ENCODE measurements around the gene CES4A.
A peak's percentile ranks its signal among the peaks of the same experiment; 100 is the strongest.
"Not testable (repeated sequence)": the region's sequence is repeated elsewhere in the genome, so short reads cannot be mapped to it uniquely, and the experiment has no call there.

The CES4A gene

DNA sequence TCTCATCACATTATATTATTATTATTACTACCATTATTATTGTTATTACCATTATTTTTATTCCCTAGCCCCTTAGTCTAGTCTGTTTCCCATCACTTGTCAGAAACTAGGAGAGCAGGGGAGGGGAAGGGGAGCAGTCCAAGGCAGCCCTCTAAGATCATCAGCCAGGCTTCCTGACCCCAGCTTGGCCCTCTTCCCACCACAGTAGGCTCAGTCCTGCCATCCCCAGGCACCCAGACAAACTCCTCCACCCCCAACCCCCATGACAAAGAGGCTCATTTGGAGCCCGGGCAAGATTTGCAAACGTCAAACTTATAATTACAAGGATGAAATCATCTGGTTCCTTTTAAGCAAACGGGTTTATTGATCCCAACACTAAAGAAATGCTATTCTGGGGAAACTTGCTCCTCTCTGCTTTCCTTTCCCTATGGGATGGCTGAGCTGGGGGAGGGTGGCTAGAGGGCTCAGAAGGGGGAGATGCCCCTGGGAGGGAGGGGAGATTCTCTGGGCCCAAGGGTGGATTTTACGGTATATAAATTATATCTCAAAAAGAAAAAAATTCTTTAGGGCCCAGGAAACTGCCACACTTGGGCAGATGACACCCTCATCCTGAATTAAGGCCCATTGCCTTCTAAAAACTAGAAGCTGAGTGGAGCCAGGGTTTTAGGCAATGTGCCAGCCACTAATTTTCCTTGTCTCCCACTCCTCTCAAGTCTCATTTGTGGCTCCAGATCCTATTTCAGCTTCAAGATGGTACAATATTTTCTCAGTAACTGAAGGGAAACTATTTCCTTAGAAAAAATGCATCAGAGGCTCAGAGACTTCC, 36.2 kb downstream of the CES4A start:
- DNase-seq: no peak

- DNase-seq: no peak
Observed at GRCh38 chr16:67025210-67025550, 36.8 kb downstream of the CES4A start.

DNA sequence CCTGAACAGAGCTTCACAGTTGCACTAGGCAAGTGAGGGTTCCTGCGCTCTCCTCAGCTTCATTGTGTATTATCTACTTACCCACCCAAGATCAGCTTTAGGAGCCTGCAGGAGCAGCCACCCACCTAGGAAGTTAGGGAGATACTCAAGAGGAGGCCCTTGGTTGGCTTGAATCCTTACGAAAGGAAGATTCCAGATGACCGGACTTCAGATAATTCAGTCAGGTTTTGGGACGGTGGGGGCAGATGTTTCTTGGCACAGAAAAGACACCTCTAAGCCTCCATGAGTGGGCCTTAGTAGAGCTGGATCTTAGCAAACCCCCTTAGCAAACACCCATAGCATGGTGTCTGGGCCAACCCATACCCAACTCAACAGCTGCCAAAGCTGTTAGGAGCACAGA, 38.2 kb downstream of the CES4A start:
- no peak for DNase-seq

- no peak for DNase-seq
Observed at GRCh38 chr16:67027046-67027445, 38.7 kb downstream of the CES4A start.

GRCh38 chr16:67028167-67028695, 39.8 kb downstream of the CES4A start:
- DNase-seq: no peak

- DNase-seq: peak; percentile 91
Observed at GRCh38 chr16:67028696-67029253, 40.4 kb downstream of the CES4A start, which contains the start of gene CBFB. CBFB (plus strand) TSS chr16:67029149; CDS start chr16:67029408, 259 bp downstream.

DNA sequence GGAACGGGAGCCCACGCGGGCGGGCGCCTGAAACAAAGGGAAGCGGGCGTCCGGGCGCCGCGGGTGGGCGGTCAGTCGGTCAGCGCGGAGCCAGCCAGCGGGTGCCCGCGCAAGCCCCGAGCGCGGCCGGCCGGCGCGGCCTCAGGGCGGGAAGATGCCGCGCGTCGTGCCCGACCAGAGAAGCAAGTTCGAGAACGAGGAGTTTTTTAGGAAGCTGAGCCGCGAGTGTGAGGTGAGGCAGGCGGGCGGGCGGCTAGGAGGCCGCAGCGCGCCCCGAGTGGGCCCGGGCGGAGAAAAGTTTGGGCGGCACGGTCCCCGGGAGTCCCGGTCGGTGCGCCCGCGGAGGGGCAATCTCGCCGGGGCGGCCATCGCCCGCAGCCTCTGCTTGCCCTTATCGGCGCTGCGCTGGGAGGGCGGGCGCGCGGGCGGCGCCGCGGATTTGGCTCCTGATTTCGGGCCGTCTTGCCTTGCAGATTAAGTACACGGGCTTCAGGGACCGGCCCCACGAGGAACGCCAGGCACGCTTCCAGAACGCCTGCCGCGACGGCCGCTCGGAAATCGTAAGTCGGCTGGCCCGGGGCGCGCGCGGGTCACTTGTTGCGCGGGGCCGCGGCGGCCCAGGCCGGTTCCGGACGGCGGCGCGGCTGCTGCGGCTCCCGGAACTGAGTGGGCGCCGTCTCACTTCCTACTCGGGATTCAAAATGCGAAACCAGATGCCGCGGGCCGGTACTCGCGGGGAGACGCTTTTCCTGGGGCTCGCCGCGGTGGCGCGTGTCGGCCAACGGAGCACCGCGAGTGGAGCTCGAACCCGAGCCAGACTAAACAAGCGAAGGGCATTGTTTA, 41.1 kb downstream of the CES4A start:
- peak; percentile 51 for DNase-seq

- peak; percentile 26 for DNase-seq
Observed at GRCh38 chr16:67030221-67030962, 42.0 kb downstream of the CES4A start.

DNA sequence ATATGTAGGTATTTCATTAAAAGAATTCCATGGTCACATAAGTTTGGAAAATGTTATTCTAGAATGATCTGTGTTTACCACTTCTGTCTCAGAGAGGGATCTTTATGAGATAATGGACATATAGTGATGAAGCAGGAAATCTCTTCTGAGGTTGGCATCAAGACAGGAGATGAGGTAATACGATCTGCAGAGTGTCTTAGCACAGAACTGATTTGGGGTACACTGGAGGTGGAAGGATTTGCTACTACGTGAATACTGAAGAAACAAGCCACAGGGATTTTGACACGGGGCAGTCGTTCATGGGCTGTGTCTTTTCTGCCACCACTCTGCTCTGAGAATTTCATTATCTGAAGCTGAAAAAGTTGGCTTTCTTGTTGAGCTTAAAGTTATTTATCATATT, 46.1 kb downstream of the CES4A start:
- no peak for DNase-seq

DNA sequence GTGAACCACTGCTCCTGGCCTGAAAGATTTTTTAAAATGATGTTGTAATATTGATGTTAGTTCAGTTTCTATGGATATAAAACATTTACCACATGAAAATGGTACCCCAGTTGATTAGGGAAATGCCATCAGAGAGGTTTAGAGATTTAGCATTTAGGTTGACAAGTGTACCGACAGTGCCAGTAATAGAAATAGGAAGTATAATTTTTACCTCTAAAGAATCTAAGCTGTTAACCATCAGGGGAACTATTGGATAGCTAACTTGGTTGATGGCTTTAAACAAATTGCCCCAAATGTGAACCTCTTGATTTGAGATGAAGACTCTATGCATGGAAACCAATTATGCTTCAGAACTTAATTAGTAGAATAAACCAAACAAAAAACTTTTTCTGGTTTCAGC, 47.0 kb downstream of the CES4A start:
- no peak for DNase-seq

GRCh38 chr16:67036323-67036741, 47.9 kb downstream of the CES4A start:
- DNase-seq: peak; percentile 92

- no peak for DNase-seq
Observed at GRCh38 chr16:67039260-67040020, 51.1 kb downstream of the CES4A start.

- DNase-seq: no peak
Observed at GRCh38 chr16:67040166-67040565, 51.8 kb downstream of the CES4A start.

DNA sequence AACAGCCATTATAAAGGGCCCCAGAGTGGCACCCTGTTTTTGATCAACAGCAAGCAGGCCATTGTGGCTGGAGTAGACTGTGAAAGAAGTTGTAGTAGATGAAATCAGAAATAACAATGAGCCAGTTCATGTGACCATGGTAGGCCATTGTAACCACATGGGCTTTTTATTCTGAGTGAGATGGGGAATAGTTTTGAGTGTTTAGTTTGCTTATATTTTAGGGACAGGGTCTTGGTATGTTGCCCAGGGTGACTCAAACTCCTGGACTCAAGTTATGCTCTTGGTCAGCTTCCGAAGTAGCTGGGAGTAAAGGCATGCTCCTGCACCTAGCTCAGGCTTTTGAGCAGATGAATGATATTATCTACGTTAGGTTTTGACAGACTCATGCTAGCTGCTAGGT, 52.5 kb downstream of the CES4A start:
- DNase-seq: no peak

- not testable (repeated sequence) for DNase-seq
Observed at GRCh38 chr16:67041520-67041919, 53.1 kb downstream of the CES4A start.

- DNase-seq: no peak
Observed at GRCh38 chr16:67043420-67043819, 55.0 kb downstream of the CES4A start.

DNA sequence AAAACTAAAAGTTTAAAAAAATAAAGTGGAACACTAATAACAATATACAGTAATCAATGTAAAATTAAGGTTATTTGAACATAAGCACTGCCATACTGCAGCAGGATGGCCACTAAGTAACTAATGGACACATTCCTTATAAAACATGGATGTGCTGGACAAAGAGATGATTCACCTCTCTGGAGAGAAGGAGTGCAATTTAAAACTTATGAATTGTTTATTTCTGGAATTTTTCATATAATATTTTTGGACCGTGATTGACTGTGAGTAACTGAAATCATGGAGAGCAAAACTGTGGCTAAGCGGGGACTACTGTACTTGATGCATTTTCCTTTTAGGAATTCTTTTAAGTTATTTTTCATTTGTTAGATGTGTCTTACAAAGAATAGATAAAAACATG, 62.4 kb downstream of the CES4A start:
- DNase-seq: no peak

DNA sequence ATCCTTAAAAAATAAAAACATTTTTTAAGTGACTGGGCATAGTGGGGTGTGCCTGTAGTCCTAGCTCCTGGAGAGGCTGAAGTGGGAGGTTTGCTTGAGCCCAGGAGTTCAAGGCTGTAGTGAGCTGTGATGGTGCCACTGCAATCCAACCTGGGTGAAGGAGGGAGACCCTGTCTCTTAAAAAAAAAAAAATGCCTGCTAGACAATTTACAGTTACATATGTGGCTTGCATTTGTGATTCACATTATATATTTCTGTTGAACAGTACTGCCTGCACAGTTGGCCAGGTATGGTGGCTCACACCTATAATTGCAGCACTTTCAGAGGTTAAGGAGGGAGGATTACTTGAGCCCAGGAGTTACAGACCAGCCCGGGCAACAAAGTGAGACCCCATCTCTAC, 64.0 kb downstream of the CES4A start:
- no peak for DNase-seq

DNA sequence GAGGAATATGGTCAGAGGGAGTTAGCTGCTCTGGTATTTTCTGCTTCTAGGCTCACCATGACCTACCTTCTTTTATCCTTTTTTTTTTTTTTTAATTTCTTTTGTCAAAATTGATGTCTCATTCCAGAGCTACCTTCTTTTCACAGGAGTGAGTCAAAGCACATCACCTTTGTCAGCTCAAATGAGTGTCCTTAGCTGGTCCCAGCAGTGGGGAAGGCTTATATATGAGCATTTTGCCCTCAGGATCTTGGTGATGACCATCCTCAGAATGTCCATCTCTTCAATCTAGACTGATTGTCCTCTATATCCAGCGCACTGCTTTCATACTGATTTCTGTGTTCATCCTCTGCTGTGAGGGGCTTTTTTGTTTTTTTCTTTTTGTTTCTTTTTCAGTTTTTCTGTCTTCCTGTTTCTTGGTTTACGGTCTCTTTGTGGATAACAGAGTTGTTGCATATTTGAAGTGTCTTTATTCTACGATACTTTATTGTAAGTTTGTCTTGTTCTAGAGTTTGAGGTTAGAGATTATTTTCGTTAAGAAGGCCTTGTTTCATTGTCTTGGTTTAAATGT, 65.5 kb downstream of the CES4A start:
- no peak for DNase-seq

- DNase-seq: no peak
Observed at GRCh38 chr16:67054901-67055300, 66.5 kb downstream of the CES4A start.

DNA sequence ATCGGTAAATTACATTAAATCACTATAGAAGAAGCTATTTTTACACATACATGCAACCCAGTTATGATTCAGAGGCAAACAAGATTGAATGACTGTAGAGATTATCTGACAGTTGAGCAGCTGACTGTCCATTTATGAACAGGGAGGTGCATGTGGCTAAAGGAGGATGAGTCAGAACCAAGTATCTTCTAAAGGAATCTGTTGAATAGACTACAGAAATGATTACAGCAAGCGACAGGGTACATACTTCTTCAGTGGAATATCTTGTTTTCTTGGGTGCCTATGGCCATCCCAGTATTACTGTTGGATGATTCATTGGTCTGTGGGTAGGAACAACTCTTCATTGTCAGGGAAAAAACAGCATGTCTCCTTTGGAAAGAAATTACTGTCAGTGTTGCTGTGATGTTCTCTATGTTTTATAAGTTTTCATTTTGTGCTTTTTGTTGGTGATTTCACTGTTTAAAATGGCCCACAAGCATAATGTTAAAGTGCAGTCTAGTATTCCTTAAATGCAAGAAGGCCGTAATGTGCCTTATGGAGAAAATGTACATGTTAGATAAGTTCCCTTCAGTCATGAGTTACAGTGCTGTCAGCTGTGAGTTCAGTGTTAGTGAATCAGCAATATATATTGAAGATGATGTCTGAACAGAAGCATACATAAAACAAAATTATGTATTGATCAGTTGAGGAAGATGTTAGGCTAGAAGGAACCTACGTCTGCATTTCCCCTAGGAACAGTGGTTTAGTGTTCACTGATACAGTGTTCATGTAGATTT, 67.5 kb downstream of the CES4A start:
- no peak for DNase-seq
